DMS79 (cell line): Measurements from ENCODE around the gene SPTBN5.

Source experiments
- DNase-seq: peaks from one replicate; lab custom pipeline; 2025; lab: John Stamatoyannopoulos, UW

The SPTBN5 gene

GRCh38 chr15:41926185-41927056 lies 32.6 kb upstream of the SPTBN5 start:
- DNase-seq = no peak

DNA sequence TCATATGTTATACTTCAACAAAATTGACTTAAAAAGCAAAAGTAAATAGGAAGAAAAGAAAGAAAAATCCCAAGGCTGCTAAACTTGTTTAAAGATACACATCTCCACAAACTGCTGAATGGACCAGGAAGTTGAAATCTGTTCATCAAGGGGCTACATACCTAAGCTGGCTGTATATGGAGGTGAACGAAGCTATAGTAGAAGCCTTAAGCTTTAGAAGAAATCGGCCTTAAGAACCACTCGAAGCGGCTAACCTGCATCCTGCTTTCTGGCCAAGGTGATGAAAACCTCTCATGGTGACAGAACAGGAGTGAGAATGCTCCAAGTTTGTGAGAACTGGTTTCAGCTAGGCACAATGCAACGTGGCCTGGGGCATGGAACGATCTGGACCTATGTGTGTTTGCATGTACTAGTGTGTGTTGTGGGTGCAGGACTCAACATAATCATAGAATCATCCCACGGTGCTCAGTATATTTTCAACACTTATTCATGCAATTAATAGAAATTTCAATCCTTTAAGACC lies 31.3 kb upstream of the SPTBN5 start:
- DNase-seq = no peak

GRCh38 chr15:41923401-41923997 lies 29.6 kb upstream of the SPTBN5 start:
- no peak for DNase-seq

- no peak for DNase-seq
Measured at GRCh38 chr15:41922353-41922752, 28.5 kb upstream of the SPTBN5 start.

DNA sequence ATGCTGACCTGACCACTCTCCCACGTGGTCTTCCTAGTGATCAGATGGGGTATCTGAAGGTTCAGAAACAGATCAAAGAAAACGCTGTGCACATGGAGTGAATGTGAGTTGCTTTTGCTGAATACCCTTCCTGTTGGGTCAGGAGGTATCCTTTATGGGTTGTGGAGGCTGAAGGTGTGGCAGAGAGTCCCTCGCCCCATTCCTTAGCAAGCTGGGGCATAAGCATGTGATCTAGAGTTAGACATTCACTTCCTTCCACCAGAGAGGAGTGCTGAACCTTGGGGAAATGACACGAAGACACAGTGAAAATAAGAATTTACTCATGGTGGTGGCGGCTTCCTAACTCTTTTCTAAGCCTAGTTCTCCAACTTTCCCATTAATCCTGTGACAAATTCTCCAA lies 27.8 kb upstream of the SPTBN5 start:
- no peak for DNase-seq

DNA sequence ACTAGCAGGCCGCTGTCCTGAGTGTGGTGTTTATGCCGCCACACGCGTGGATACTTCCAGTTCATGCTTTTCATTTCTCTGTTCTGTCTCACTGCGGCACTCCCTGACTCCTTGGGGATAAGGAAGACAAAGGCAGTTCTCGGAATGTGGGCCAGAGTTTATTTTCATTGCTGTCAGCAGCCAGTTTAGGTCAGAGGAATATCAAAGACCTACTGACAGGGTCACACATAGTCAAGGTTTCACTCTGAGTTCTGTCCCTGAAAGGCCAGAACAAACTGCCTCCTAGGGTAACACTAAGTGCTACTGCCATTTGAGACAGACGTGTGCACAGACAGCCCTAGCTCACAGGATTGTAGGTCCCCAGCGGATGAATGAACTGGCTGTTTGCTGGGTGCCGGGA lies 27.3 kb upstream of the SPTBN5 start:
- no peak for DNase-seq

- DNase-seq = no peak
Measured at GRCh38 chr15:41919954-41920538, 26.2 kb upstream of the SPTBN5 start.

GRCh38 chr15:41919201-41919820 lies 25.5 kb upstream of the SPTBN5 start:
- no peak for DNase-seq

DNA sequence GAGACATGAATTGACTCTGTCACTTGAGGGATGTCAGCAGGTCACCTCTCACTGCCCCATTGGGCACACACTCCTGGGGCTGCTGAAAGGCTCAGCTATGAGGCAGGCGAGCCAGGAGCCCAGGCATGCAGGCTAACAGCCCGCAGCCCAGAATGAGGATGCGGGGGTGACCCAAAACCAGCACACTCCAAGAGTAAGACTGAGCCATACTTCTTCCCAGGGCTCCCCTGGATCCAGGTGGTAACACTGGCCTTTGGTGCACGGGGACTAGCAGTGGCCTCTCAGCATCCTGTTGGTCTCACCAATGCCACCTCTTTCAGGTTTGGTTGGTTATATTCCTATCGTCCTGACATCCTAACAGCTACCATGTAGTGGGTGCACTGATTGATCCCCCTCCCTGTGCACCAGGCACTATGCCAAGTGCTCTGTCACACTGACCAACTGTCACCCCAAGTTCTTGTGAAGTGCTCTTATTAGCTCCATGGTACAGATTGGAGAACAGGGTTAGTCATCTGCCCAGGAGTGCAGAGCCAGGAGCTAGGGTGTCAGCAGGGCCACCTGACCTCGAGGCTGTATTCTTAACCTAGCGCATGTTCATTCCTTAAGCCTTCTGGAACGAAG lies 24.8 kb upstream of the SPTBN5 start:
- DNase-seq = no peak

GRCh38 chr15:41917767-41918430 lies 24.0 kb upstream of the SPTBN5 start:
- no peak for DNase-seq

GRCh38 chr15:41915255-41915994 lies 21.6 kb upstream of the SPTBN5 start:
- DNase-seq = no peak

DNA sequence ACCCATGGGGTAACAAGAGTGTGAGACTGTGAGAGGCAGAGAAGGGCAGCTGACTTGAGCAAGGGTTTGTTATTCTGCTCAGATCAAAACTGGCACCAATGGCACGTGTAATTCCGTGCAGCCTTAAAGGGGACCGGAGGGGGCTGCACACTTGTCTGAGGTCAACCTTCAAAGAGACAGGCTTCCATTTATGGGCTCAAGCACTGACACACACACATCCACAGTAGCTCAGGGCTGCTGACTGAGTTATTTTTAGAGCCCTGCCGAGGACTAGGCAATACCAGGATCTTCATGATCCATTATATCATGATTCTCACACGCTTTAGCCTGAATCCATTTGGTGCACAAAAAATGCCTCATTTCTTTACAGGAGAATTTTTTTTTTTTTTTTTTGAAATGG lies 20.6 kb upstream of the SPTBN5 start:
- DNase-seq = no peak

GRCh38 chr15:41913256-41913655 lies 19.4 kb upstream of the SPTBN5 start:
- no peak for DNase-seq

GRCh38 chr15:41911691-41912345 lies 18.0 kb upstream of the SPTBN5 start:
- DNase-seq = no peak

DNA sequence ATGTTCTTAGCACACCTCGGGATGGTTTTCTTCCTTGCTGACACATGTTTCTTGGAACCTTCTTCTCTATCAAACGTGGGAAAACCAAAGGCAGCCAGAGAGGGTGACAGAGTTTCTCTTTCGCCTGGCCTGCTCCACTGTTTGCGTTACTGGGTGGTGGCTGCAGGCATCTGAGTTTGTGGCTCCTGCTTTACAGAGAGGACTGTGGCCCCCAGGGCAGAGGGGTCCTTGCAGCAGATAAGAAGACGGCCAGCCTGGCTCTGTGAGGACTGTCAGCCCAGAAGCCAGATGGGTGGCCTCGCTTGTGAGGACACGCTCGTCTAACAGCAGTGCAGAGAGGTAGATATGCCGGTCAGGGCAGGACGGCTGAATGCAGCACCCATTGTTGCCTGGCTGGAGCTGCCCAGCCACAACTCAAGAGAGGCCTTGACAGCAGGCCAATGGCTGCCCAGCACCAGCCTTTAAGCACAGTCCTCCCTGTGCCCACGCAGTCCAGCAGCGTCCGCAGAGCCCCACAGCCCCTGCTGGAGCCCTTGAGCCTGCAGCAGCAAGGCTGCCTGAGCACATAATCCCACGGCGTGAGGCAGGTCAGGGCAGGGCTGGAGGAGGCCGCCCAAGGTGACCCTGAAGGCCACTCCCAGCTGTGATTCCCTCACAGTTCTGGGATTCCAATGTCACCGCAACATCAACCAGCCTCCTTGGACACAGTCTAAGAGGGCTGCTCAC lies 15.0 kb upstream of the SPTBN5 start:
- no peak for DNase-seq

GRCh38 chr15:41907141-41907540 lies 13.3 kb upstream of the SPTBN5 start:
- DNase-seq = no peak

GRCh38 chr15:41906608-41907007 lies 12.8 kb upstream of the SPTBN5 start:
- DNase-seq = no peak

- no peak for DNase-seq
Measured at GRCh38 chr15:41905036-41905793, 11.4 kb upstream of the SPTBN5 start.

- peak; percentile 2 for DNase-seq
Measured at GRCh38 chr15:41904541-41905005, 10.7 kb upstream of the SPTBN5 start.
